NCI-H748 treated with DMSO at 0.1 percent for 48 hours (cell line): ENCODE measurements around the gene TM9SF1.
"Not testable (repeated sequence)": the region's sequence is repeated elsewhere in the genome, so short reads cannot be mapped to it uniquely, and the experiment has no call there.

Source experiments
- DNase-seq: peaks from one replicate; lab custom pipeline; 2025; lab: John Stamatoyannopoulos, UW

Gene TM9SF1

DNA sequence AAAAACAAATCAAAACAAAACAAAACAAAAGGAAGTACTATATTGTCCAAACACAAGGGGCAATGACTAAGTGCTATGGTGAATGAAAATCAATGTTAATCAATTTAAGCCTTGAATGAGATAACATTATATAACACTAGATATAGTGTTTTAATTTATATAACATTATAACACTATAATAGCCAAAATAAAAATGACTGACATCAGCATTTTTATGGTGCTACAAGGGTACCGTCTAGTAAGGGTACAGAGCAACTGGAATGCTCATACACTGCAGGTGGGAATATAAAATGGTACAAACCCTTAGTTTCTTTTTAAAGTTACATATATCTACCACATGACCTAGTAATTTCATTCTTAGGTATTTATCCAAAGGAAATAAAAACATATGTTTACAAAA lies 31.2 kb upstream of the TM9SF1 start:
- no peak for DNase-seq

DNA sequence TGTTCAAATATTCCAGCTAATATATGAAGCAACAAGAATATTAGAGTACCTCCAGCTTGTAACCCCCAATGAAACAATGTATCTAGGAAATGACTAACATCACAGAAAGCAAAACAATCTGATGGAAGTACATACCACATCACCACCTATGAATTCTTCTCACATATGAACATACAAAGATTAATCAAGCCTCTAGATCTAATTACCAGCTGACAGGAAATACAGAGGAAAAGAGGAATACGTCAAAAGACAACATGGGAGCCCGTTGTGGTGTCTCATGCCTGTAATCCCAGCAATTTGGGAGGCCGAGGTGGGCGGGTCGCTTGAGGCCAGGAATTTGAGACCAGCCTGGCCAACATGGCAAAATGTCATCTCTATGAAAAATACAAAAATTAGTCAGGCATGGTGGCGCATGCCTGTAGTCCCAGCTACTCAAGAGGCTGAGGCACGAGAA lies 29.4 kb upstream of the TM9SF1 start:
- no peak for DNase-seq

DNA sequence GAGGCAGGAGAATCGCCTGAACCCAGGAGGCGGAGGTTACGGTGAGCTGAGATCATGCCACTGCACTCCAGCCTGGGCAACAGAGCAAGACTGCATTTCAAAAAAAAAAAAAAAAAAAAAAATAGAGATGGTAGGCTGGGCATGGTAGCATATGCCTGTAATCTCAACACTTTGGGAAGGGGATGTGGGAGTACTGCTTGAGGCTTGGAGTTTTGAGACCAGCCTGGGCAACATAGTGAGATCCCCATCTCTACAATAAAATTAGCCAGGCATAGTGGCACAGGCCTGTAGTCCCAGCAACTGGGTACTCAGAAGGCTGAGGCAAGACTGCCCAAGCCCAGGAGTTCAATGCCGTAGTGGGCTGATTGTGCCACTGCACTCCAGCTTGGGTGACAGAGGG lies 27.7 kb upstream of the TM9SF1 start:
- DNase-seq: not testable (repeated sequence)

DNA sequence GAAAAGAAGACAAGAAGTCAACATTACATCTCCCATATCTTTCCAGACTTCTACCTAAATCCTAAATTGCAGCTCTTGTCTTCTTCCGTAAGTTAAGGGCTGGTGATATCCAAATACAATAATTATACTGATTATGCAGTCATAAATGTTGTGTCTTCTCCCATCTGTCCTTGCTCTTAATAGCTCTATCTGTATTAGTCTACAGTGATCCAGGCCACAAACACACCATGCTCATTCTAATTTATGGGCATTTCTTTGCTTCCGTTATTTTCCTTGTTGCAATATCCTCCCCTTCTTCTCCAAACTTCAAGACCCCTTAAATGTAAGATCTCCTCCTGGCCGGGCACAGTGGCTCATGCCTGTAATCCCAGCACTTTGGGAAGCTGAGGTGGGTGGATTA lies 24.3 kb upstream of the TM9SF1 start:
- DNase-seq: no peak

DNA sequence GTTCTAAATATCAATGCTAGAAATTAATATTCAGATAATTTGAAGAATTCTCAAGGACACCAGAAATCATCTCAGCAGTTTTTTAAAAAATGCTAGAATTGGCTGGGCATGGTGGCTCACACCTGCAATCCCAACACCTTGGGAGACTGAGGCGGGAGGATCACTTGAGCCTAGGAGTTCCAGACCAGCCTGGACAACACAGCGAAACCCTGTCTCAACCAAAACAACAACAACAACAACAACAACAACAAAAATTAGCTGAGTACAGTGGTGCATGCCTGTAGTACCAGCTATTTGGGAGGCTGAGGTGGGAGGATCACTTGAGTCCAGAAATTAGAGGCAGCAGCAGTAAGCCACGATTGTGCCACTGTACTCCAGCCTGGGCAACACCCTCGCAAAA lies 23.8 kb upstream of the TM9SF1 start:
- no peak for DNase-seq

DNA sequence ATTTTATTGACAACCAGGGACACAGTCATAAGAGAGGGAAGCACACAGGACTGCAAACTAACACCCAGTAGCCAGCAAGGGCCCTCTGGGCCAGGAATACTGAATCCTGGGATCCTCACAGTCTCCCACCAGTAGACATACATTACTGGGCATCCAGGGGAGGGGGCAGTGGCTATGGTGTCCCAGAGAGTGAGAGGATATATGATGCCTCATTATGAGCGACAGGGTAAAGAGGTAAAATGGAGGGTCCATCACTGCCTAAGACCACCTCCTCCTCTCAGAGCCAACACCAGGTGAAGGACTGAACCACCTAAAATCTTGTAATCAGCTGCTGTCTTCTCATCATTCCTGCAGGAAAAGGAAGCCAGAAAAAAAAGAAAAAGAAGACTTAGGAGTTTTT lies 21.6 kb upstream of the TM9SF1 start:
- DNase-seq: not testable (repeated sequence)

DNA sequence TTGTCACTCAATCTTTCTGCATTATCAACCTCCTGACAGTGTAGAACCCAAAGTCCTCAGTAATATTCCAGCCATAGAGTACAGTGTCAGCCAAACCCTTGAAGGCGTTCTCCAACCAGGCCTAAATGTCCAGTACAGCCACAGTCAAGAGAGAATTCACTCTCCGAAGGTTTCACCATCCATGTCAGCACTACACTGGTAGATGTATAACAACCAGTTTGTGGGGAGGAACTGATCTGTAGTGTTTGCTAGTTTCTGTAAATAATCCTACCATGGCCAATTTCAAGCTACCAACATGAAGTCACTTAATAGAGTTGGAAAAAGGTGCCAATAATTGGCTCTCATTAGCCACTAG lies 21.1 kb upstream of the TM9SF1 start:
- DNase-seq: no peak

DNA sequence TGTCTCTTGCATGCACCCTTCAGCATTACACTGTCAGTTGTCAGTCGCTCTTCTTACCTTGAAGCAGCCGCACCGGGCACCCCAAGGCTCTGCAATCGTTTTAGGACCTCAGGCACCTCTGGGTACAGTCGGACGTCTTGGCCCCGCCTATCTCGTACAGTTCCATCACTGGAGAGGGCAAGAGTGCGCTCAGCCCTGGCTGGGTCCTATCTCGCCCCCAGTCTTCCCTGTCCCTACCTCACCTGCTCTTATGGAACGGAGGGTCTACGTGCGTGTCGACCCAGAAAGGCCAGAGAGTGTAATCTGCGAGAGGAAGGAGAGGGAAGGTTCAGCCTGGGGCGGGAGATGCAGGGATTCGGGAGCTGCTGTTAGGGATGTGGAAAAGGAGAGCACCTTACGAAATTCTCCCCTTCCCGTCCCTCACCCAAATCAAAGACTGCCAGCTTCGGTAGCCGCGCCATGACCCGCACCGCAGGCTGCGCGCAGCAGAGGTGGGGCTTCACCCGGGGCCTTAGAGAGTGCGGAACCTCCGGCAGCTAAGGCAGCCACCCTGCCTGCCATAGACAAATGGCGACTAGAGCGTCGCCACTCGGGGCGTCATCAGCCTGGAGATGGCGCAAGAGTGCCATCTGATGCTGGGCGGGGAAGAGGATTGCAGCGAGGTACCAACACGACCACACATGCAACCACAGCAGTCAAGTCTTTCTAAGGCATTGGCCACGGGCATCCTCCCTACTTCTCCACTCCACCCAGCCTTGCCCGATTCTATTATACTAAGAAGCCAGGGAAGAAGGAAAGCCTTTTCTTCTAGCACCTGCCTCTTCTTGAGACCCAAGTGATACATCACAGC lies 20.5 kb upstream of the TM9SF1 start, which contains the start of gene MDP1:
Gene MDP1, minus strand, starts transcription at position 572 of the 850 bp plus-strand sequence. Its CDS starts 111 bp downstream, at position 461.
- DNase-seq: peak; percentile 77

DNA sequence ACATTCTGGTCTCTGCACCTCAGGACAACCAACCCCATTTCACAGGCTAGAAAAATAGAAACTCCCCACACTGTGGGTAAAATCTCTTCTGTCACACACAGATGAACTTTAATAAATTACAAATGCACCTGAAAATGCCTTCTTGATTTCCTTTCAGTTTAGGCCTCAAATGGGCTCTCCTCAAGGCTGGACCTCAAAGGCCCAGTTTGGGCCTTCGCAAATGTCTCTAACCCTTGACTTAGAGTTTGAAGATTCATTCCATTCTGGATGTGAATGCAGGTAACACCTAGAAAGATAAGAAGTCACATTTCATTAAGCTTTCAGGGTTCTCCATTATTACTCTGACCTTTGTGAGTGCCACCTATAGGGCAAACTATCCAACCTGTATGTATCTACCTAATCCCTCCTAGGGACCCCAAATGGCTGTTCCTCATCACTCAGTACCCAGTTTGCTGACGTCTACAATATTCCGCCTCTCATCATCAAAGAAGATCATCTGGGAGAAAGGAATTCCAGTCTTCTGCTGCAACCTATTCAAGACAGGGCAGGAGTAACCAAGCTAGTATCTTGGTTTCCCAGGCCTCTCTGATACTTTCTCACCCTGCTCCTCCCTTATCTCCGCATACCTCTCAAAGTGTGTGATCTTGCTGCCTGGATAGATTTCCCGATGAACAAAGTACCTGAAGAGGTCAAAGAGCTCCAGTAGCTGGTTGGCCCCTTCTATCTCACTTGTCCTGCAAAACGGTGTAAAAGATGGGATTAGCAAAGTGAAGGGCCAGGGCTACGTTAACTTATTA lies 18.8 kb upstream of the TM9SF1 start:
- no peak for DNase-seq

DNA sequence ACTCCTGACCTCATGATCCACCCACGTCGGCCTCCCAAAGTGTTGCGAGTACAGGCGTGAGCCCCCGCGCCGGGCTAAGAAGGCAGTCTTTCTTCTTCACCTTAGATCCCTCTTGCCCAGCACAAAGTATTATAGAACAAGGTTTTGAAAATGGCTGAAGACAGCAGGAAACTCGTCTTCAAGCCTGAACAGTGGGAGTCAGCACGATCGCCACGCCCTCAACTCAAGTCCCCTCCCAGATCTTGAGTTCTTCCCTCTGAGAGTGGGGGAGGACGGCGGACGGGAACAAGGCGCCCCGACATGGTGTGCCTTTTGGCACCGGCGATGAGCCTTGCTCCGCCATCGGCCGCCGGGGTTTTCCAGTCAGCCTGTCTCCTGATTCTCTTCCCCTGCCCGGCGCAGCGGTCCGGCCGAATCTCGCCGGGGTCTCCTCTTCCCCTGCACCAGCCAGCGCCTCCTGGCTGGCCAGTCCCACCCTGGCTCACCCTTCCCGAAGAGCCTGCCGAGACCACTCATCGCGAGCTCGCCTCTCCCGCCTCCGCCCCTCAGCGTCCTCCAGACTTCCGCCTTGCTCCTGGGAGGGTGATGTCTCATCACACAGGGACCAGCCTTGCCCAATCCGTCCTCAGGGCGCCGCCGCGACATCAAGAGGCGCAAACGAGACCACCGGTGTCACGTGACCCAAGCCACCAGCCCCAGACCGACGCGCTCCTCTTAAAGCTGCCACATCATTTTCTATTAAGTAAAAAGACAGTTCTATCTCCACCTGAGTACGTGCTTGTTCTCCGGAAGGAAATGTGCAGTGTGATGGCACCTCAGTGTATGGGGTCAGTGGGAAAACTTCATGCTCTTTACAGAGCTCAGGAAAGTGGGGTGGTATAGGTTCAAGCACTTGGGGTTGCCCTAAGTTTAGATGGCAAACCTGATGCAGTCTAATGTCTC lies 18.0 kb upstream of the TM9SF1 start, which contains the start of gene CHMP4A:
Gene CHMP4A, minus strand, starts transcription at position 565 of the 942 bp plus-strand sequence. Its CDS starts 49 bp downstream, at position 516.
- DNase-seq: peak; percentile 94

DNA sequence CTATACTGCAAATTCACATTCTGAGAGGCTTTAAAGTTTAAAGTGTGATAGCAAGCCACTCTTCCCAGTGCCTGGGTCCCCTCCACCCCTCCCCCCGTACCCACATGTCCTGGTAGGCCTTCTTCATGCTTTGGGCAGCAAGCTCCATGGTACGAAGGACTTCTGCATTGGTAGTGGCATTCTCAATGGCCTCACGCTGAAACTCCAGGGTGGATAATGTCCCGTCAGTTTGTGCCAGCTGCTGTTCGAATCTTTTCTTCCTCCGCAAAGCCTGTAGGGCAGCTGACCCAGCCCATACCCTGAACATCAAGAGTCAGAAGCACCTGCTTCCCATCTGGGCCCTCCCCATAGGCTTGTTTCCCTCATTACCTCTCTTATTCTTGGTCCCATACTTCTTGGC lies 16.1 kb upstream of the TM9SF1 start:
- no peak for DNase-seq

DNA sequence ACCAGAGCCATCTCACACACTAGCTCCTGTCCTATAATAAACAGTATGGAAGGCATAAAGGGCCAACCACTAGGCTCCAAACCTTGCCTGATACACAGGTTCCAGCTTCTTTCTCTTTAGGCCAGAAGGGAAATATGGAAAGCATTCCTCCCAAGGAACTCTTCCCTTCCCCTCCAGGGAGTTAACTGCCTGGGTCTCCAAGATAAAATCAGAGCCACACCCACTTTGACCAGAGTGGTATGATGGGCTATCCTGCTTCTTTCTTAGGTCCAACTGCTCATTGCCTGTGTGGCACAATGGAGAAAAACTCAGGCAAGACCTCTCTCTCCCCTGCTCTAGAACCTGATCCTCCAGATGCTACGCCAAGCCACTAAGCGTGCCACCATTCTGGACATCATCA lies 12.4 kb upstream of the TM9SF1 start:
- no peak for DNase-seq

DNA sequence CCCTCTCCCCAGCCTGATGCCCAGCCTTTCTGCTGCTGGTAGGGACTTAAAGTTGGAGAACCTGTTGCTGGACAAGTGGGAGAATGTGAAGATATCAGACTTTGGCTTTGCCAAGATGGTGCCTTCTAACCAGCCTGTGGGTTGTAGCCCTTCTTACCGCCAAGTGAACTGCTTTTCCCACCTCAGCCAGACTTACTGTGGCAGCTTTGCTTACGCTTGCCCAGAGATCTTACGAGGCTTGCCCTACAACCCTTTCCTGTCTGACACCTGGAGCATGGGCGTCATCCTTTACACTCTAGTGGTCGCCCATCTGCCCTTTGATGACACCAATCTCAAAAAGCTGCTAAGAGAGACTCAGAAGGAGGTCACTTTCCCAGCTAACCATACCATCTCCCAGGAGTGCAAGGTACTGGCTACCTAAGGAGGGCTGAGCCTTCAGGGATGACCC lies 11.9 kb upstream of the TM9SF1 start:
- DNase-seq: no peak

DNA sequence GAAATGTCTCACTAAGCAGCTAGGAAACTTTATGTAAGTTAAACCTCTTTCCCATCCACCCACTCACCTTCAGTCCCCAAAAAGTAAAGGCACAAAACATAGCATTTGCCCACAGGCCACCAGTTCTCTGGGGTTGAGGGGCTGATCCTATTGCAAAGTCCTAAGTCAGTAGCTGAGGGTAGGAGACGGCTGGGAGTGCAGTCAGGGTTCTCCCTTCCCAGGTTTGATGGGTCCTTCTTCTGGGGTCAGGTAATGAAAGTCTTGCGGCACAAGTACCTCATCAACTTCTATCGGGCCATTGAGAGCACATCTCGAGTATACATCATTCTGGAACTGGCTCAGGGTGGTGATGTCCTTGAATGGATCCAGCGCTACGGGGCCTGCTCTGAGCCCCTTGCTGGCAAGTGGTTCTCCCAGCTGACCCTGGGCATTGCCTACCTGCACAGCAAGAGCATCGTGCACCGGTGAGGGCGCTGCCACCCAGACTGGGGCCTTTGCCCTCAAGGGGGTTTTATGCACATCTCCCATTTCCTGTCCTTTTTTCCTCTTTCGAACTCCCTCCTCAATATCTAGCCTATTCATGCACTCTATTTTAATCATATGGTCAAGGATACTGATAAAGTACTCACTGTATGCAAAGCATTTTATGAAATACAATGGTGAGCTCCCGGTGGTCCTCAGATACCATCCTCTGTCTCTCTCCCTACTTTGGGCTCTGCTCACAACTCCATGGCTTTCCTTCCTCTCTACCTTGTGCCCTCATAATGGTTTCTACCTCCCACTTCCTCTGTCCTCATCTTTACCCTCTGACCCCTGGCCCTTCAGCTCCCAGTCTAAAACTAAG lies 11.2 kb upstream of the TM9SF1 start:
- DNase-seq: no peak

DNA sequence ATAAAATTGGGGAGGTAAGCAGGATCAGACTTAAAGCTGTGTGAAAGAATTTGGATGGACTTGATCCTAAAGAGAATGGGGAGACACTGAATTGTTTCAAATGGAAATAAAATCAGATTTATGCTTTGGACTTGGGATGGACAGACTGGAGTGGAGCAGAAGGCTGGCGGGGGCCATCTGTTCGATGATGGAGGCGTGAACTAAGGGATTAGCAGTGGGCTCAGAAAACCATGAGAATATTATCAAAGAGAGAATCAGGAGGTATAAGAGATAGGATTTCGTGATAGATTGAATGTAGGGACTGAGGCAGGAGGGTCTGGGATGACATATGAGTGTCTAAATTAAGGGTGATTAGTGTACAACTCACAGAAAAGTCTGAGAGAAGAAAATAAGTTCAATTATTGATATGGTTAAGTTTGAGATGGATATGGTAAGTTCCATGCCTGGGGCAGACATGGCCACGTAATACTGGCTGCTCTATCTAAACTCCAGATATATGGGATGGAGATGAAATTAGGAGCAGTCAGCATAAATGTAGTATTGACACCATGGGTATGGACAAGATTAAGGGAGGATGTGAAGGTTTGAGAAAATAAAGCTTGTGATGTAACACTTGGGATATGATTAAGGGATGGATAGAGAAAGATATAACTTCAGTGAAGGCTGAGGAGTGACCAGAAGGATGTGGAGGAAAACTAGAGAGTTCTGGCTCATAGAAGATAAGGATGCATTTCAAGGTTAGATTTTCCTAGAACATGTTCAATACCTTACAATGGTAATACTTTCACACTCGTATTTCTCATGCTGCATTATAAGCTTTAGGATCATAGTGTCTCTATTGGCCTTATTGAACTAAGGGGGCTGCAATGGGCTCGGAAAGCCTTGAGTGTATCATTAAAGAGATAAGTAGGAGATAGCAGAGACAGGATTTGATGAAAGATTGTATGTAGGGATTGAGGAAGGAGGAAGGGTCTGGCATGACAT lies 9.2 kb upstream of the TM9SF1 start:
- DNase-seq: no peak

DNA sequence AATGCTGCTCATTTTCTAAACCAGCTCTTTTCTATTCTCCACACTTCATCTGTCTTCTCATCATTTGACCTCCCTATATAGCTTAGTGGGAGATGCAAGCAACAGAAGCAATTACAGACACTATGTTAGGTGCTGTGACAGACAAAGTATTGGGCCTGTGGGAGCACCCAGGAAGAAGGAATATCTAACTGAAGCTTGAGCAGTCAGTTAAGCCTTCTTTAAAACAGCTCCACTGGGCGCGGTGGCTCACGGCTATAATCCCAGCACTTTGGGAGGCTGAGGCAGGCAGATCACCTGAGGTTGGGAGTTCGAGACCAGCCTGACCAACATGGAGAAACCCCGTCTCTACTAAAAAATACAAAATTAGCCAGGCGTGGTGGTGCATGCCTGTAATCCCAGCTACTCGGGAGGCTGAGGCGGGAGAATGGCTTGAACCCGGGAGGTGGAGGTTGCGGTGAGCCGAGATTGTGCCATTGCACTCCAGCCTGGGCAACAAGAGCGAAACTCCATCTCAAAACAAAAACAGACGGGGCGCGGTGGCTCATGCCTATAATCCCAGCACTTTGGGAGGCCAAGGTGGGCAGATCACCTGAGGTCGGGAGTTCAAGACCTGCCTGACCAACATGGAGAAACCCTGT lies 8.1 kb upstream of the TM9SF1 start:
- DNase-seq: not testable (repeated sequence)

DNA sequence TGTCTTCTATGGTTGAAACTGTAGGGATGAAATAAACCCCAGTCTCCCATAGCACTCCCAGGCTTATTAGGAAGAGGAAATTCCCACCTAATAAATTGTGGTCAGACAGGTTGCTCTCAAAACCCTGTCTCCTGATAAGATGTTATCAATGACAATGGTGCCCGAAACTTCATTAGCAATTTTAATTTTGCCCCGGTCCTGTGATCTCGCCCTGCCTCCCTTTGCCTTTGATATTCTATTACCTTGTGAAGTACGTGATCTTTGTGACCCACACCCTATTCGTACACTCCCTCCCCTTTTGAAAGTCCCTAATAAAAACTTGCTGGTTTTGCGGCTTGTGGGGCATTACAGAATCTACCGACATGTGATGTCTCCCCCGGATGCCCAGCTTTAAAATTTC lies 7.3 kb upstream of the TM9SF1 start:
- not testable (repeated sequence) for DNase-seq

DNA sequence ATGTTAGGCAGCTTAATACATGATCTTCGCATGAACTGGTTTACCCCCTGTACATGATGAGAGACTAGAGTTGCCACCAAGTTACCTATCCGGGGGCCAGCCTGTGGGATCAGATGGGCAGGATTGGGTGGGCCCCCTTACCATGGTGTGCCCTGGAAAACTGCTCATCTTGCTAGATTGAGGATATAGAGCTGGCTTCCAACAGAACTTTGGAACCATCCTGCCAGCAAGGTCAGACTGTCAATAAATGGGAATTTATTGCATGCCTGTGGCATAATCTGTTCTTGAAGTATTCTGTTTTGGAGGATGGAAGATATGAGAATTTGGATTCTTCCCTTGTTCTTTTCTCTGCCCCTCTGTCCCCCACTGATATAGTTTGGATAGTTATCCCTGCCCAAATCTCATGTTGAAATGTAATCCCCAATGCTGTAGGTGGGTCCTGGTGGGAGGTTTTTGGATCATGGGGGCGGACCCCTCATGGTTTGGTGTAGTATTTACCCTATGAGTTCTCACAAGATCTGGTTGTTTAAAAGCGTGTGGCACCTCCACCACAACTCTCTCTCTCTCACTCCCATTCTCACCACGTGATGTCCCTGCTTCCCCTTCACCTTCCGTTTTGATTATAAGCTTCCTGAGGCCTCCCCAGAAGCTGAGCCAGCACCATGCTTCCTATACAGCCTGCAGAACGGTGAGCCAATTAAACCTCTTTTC lies 3.7 kb upstream of the TM9SF1 start:
- no peak for DNase-seq
